Stomach (tissue), 9 donors: ENCODE measurements around the gene SPDEF. TPM values are rescaled to one million over a fixed set of nuclear protein-coding genes. Genes with fewer than 3 reads are reported as not detected.

Source experiments
- DNase-seq, 2 donors: peaks; one replicate each; pipeline versions ENCODE4 v3.0.0 to v3.0.0-alpha.2; 2013 to 2019
- H3K27ac ChIP-seq, 5 donors: fragments of 200-600 bp in 4 of 5; sonication (generic) in 4 of 5; one replicate each; pipeline ENCODE4 v1.5.1; 2013 to 2019; ENCODE audit warnings: mild to moderate bottlenecking in 1 of 5, moderate library complexity in 1 of 5
- H3K27me3 ChIP-seq, 3 donors: fragments of 200-600 bp; sonication (generic); one replicate each; pipeline ENCODE4 v1.5.1; 2017 to 2019; ENCODE audit warnings: mixed run types in 1 of 3
- H3K36me3 ChIP-seq, 4 donors: fragments of 200-600 bp; sonication (generic); 1 replicate in 3 of 4; 2 replicates in 1 of 4; pipeline ENCODE4 v1.5.1; 2016 to 2019
- H3K4me1 ChIP-seq, 4 donors: fragments of 200-600 bp; sonication (generic); one replicate each; pipeline ENCODE4 v1.5.1; 2016 to 2019
- H3K4me3 ChIP-seq, 4 donors: fragments of 200-600 bp; sonication (generic) in 3 of 4; one replicate each; pipeline ENCODE4 v1.5.1; 2016 to 2019; ENCODE audit warnings: mild to moderate bottlenecking in 1 of 4
- H3K9me3 ChIP-seq, 4 donors: fragments of 200-600 bp; sonication (generic); one replicate each; pipeline ENCODE4 v1.5.1; 2016 to 2019
- EP300 ChIP-seq: sonication (generic); formaldehyde crosslinking; IDR thresholded peaks from one replicate; pipeline ENCODE4 v1.6.1; 2017; ENCODE audit warnings: antibody characterized with exemption
- POLR2A ChIP-seq, 4 donors: fragments of 450-650 bp; IDR thresholded peaks; one replicate each; pipeline ENCODE4 v1.6.1; 2016; ENCODE audit warnings: antibody characterized with exemption in 4 of 4, control low read depth in 2 of 4, mild to moderate bottlenecking in 1 of 4, moderate library complexity in 1 of 4
- POLR2AphosphoS5 ChIP-seq, 3 donors: sonication (generic); formaldehyde crosslinking; IDR thresholded peaks; one replicate each; pipeline ENCODE4 v1.6.1; 2016; ENCODE audit warnings: antibody characterized with exemption in 3 of 3
- WGBS, 5 donors: extraction: QIAGEN DNeasy Blood & Tissue Kit in 3 of 5; methylation state at CpG; one replicate each; pipeline versions ENCODE4 v1.1.5 to v1.1.7; 2013 to 2018; 5-methylcytosine and 5-hydroxymethylcytosine counted together
- intact Hi-C: fragments of 100-400 bp; cut with DNase I; formaldehyde crosslinking; loops from one replicate; pipeline ENCODE4 v1.15.1; 2023; ENCODE audit warnings: low total_unique reads
- polyA plus RNA-seq, 3 donors: library from polyadenylated mRNA; stranded (reverse); fragments of 200-250 nt; gene quantifications; one replicate each; pipeline ENCODE4 v1.2.3, GENCODE V29; 2013
- total RNA-seq, 5 donors: library from RNA; depleted of rRNA; stranded (reverse); fragments of >200 nt; gene quantifications; one replicate each; pipeline versions ENCODE4 v1.1.0 to v1.2.3, GENCODE V29; 2014 to 2016
- TF ChIP-seq, protein P1 (sequence below), 7 experiments: fragments of 450-650 bp in 4 of 7; fragments of 200-600 bp in 3 of 7; sonication (generic) in 3 of 7; IDR thresholded peaks; one replicate each; pipeline ENCODE4 v1.5.1; 2016 to 2019; ENCODE audit warnings: antibody characterized with exemption in 7 of 7, control low read depth in 2 of 7, mild to moderate bottlenecking in 1 of 7
- donor health status: healthy with polysubstance abuse.
- donor health status: Bipolar disorder and iron deficiency.
- donor health status: healthy.

SPDEF gene
- total and polyA plus RNA-seq, 8 donors: 2.2 to 129 (median 31.4) TPM

DNA sequence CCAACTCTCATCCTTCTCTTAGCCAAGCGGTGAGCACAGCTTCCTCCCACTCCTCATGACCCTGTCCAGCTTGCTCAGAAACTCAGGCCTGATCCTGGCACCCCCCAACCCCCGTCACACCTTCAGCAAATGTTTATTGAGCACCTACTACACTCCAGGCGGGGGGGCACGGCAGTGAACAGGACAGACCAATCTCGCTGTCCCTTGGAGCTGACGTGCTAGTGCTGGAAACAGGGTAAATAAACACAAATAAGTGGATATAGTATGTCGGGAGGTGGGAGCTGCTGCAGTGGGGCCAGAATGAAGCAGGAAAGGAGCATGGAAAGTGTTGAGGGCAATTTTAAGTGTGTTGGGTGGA, 7.4 kb upstream of the SPDEF start:
- intact Hi-C loops: no loop called here
- no peak for TF ChIP-seq POLR2AphosphoS5 (IDR thresholded peaks at IDR 0.05)
- DNase-seq: peak; percentile 42 to 82

DNA sequence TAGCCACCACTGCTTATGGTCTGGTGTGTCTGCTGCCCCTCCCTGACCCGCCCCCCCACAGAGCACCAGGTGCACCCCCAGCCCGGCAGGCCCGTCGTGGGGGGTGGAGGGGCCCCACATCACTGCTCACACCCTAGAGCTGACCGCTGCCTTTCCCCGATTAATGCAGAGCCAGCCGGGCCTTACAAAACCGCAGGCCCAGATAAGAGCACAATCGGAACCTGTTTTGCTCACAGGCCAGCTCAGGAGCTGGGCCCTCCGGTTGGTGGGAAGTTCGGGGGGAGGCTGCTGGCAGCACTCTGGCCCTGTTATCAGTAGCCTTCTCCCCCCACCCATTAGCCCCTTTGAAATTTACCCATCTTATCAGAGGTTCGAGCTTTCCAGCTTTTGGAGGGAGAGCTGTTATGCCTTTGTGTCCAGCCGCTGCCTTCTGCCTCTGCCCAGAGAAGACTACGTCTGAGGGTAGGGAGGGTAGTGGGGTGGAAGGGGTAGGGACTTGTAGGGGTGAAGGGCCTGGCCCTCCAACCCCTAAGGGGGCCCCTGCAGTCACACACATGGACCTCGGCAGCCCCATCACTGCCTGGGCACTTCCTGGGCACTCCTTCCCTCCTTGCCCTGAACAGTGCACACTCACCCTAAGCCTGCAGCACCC, 6.9 kb upstream of the SPDEF start:
- H3K4me1 ChIP-seq: peaks cover 21 to 47% (median 36%) of the 10 kb centered on the region in 4 donors
- peaks cover 0 to 8% (median 6%) of the 10 kb centered on the region in 4 donors for H3K9me3 ChIP-seq
- DNase-seq: peak; percentile 83 to 92
- intact Hi-C loops: no loop called here
- peaks cover 0 to 26% (median 0%) of the 10 kb centered on the region in 3 donors for H3K27me3 ChIP-seq
- TF ChIP-seq, protein P1, sequence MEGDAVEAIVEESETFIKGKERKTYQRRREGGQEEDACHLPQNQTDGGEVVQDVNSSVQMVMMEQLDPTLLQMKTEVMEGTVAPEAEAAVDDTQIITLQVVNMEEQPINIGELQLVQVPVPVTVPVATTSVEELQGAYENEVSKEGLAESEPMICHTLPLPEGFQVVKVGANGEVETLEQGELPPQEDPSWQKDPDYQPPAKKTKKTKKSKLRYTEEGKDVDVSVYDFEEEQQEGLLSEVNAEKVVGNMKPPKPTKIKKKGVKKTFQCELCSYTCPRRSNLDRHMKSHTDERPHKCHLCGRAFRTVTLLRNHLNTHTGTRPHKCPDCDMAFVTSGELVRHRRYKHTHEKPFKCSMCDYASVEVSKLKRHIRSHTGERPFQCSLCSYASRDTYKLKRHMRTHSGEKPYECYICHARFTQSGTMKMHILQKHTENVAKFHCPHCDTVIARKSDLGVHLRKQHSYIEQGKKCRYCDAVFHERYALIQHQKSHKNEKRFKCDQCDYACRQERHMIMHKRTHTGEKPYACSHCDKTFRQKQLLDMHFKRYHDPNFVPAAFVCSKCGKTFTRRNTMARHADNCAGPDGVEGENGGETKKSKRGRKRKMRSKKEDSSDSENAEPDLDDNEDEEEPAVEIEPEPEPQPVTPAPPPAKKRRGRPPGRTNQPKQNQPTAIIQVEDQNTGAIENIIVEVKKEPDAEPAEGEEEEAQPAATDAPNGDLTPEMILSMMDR (IDR thresholded peaks at IDR 0.05): no peak
- TF ChIP-seq EP300: no peak
- TF ChIP-seq POLR2AphosphoS5 (IDR thresholded peaks at IDR 0.05): peak in 1 of 3 donors; percentile 30
- WGBS, 5 donors: 27 to 50% (median 40%) methylated on average over 5 to 15 of the region's 15 CpGs
- H3K4me3 ChIP-seq: no peak overlapping the region
- H3K36me3 ChIP-seq: no peaks in the 10 kb centered on the region
- H3K27ac ChIP-seq: peak overlapping the region in 4 of 5 donors; percentile 38 to 61 (median 46)

More for the DNA sequence above, 7.4 kb upstream of the SPDEF start:
- Histone ChIP-seq H3K27ac (peak overlapping the region in 4 of 5 donors; percentile 38 to 61 (median 46)), H3K36me3 (no peaks in the 10 kb centered on the region), H3K4me3 (no peak overlapping the region), H3K4me1 (peaks cover 21 to 47% (median 35%) of the 10 kb centered on the region in 4 donors), H3K27me3 (peaks cover 0 to 31% (median 2%) of the 10 kb centered on the region in 3 donors), H3K9me3 (peaks cover 0 to 4% (median 2%) of the 10 kb centered on the region in 4 donors)
- 29 to 49% (median 41%) methylated on average over 7 of the region's 7 CpGs for WGBS, 5 donors

DNA sequence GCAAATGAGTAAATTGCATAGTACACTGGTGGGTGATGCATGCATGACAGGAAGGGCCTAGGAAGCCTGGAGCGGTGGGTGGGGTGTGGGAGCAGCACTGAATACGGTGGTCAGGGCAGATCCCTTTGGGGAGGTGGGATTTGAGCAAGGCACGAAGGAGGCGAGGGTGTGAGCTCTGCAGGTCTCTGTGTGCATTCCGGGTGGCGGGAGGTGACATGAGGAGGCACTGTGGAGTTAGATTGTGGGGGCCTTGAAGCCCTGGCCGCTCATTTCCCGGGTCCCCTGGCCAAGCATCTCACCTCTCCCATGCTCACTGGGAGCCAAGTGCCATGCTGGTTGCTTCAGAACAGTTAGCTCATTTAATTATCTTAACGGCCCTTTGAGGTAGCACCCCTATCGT, 6.2 kb upstream of the SPDEF start:
- TF ChIP-seq, protein P1 (IDR thresholded peaks at IDR 0.05): no peak
- TF ChIP-seq POLR2AphosphoS5 (IDR thresholded peaks at IDR 0.05) (no peak), EP300 (no peak), POLR2A (IDR thresholded peaks at IDR 0.05) (no peak)
- Histone ChIP-seq H3K4me3 (no peak overlapping the region), H3K27ac (peak overlapping the region in 1 of 5 donors; percentile 15), H3K36me3 (no peaks in the 10 kb centered on the region), H3K4me1 (peaks cover 21 to 53% (median 38%) of the 10 kb centered on the region in 4 donors), H3K27me3 (peaks cover 0 to 20% (median 0%) of the 10 kb centered on the region in 3 donors), H3K9me3 (peaks cover 0 to 8% (median 6%) of the 10 kb centered on the region in 4 donors)
- WGBS, 5 donors: 44 to 79% (median 56%) methylated on average over 10 of the region's 10 CpGs
- intact Hi-C loops: no loop called here
- DNase-seq: no peak

DNA sequence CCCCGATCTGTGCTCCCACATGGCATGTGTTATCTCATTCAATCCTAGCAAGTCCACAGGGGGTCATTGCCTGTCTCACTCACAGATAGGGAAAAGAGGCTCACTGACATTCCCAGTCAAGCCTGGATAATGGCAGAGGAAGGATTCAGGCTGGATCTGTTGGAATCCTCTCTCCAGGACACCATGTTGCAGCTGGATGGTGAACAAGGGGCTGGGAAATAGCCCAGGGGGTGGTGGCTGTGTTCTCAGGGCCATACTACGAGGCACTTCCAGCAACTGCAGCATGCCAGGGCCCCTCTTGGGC, 5.0 kb upstream of the SPDEF start:
- no peak for TF ChIP-seq POLR2A (IDR thresholded peaks at IDR 0.05)
- no peak for TF ChIP-seq POLR2AphosphoS5 (IDR thresholded peaks at IDR 0.05)
- 76 to 100% (median 91%) methylated on average over 1 to 2 of the region's 2 CpGs for WGBS, 5 donors
- no peak overlapping the region for H3K4me3 ChIP-seq
- peaks cover 21 to 64% (median 42%) of the 10 kb centered on the region in 4 donors for H3K4me1 ChIP-seq
- H3K27me3 ChIP-seq: peaks cover 0 to 10% (median 0%) of the 10 kb centered on the region in 3 donors
- DNase-seq: no peak
- H3K36me3 ChIP-seq: no peaks in the 10 kb centered on the region
- intact Hi-C loops: no loop called here
- peak overlapping the region in 2 of 5 donors; percentile 25 to 46 for H3K27ac ChIP-seq
- peaks cover 0 to 8% (median 6%) of the 10 kb centered on the region in 4 donors for H3K9me3 ChIP-seq

DNA sequence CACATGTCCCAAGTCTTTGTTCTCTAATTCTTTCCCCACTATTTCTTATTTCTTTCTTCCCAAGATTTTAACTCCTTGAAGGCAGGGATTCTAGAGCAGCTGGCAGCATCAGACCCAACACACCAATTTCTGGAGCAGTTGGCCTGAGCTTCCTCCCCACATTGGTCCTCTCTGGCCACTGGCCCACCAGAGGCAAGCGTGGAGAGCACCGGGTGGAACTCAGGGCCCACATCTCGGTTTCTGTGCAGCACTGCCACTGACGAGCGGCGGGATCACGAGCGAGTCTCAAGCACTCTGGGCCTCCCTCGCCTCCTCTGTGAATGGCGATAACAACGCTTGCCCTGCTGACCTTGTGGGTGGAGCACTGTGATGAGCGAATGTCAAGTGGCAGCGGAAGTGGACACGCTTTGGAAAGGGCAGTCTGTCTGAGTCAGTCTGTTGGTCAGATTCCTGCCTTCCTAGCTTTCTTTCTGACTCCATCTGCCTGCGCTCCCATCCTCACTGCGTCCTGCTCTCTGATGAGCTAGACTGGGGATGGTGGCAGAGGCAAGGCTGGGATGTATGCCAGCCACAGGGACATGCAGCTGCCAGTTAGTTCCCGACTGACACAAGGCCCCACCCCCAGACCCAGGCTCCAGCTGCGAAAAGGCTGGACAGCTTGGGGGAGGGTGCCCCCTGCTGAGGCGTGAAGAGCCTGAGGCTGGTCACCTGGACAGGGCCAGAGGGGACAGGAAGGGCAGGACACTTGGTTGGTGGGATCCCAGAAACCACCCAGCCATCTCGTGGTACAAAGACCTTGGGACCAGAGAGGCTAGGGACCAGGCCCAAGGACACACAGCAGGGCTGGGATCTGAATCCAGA, 4.5 kb upstream of the SPDEF start:
- intact Hi-C loops: no loop called here
- Histone ChIP-seq H3K27me3 (peaks cover 0 to 4% (median 0%) of the 10 kb centered on the region in 3 donors), H3K4me1 (peaks cover 21 to 67% (median 44%) of the 10 kb centered on the region in 4 donors), H3K27ac (peak overlapping the region in 2 of 5 donors; percentile 25 to 46), H3K9me3 (peaks cover 0 to 8% (median 6%) of the 10 kb centered on the region in 4 donors), H3K36me3 (no peaks in the 10 kb centered on the region), H3K4me3 (no peak overlapping the region)
- 18 to 48% (median 30%) methylated on average over 19 to 20 of the region's 20 CpGs for WGBS, 5 donors
- TF ChIP-seq POLR2AphosphoS5 (IDR thresholded peaks at IDR 0.05) (peak in 2 of 3 donors; percentile 23 to 67), POLR2A (IDR thresholded peaks at IDR 0.05) (no peak), EP300 (no peak)
- TF ChIP-seq, protein P1 (IDR thresholded peaks at IDR 0.05): peak in 1 of 7 experiments; percentile 24
- peak; percentile 66 to 78 for DNase-seq
